ENCODE measurements around the gene ANKS1B.
"Not testable (repeated sequence)": the region's sequence is repeated elsewhere in the genome, so short reads cannot be mapped to it uniquely, and the experiment has no call there.

Gene ANKS1B

DNA sequence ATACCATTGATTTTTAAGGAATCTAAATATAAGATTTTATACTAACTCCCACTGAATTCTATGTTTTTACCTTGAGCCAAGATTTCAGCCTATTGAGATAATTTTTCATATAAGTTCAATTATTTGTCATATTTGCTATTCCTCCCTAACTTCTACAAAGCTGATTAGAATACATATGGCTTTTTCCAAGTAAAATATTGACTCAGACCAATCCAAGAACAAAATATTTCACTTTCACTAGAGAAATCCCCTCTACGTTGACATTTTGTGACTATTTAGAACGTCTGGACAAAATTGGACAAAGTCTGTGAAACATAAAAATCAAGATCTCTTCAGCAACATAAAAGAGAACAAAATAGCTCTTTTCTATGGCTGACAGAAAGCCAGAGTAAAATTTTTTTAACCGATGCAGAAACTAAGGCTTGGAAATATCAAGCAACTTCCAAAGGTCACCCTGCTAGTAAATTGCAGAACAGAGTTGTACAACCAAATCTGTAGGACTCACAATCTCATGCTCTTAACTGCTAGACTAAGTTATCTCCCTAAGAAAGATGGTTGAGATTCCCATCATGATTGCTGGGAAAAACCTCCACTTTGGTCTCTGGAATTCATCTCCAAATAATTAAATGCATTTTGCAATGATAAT is 219.1 kb downstream of the ANKS1B start:
- no peak for DNase-seq (ENCODE audit: low read depth, low spot score)

GRCh38 chr12:99759444-99759843 is 225.3 kb downstream of the ANKS1B start:
- DNase-seq (ENCODE audit: low read depth, low spot score), result no peak

- no peak for DNase-seq (ENCODE audit: low read depth, low spot score)
Observed at GRCh38 chr12:99758997-99759396, 225.7 kb downstream of the ANKS1B start.

DNA sequence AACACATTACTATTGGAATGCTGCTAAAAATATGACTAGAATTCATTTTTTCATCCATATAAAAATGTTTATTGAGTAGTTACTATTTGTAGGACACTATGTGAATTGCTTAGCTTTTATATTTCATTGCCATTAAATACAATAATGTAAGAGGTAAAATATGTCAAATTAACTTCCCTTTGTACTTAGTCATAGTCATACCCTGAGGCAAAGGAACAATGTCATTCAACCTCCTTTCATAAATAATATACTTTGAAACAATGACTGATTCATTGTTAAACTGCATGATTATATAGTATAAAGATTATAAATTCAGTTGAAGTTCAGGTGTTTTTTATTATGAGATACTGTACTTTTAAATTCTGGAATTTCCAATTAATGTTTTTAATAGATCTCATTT is 232.0 kb downstream of the ANKS1B start:
- no peak for DNase-seq (ENCODE audit: low read depth, low spot score)

DNA sequence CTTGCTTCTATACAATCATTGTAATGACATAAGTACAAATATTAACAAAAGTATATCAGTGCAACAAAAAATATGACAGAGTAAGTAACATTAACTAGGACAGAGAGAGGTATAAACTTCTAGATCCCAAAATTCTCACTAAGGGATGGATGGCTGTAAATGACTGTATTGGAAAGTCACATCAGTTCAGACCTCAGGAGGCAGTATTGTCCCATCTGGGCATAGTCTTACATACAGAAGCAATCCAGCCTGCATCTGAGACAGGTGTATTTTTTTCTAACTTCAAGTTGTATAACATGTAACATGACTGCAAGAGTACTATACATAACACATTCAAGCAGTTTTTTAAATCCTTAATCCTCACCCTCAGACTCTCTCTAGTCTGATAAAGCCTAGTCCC is 238.2 kb downstream of the ANKS1B start:
- no peak for DNase-seq (ENCODE audit: low read depth, low spot score)

- no peak for DNase-seq (ENCODE audit: low read depth, low spot score)
Observed at GRCh38 chr12:99745895-99746294, 238.8 kb downstream of the ANKS1B start.

GRCh38 chr12:99745121-99745520 is 239.6 kb downstream of the ANKS1B start:
- DNase-seq (ENCODE audit: low read depth, low spot score), result no peak

GRCh38 chr12:99736760-99737269 is 247.9 kb downstream of the ANKS1B start:
- DNase-seq (ENCODE audit: low read depth, low spot score), result no peak

DNA sequence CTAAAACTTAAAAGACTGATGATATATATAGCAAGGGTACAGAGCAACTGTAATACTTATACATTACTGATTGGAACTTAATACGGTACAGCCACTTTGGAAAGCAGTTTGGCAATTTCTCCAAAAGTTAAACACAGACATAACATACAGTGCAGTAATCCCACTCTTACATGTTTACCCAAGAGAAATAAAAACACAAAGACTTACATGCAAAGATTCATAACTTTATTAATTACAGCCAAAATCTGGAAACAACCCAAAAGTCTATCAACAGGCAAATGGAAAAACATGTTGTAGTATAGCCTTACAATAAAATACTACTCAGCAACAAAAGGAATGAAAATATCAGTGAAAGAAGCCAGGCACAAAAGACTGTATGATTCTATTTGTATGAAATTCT is 252.6 kb downstream of the ANKS1B start:
- no peak for DNase-seq (ENCODE audit: low read depth, low spot score)

DNA sequence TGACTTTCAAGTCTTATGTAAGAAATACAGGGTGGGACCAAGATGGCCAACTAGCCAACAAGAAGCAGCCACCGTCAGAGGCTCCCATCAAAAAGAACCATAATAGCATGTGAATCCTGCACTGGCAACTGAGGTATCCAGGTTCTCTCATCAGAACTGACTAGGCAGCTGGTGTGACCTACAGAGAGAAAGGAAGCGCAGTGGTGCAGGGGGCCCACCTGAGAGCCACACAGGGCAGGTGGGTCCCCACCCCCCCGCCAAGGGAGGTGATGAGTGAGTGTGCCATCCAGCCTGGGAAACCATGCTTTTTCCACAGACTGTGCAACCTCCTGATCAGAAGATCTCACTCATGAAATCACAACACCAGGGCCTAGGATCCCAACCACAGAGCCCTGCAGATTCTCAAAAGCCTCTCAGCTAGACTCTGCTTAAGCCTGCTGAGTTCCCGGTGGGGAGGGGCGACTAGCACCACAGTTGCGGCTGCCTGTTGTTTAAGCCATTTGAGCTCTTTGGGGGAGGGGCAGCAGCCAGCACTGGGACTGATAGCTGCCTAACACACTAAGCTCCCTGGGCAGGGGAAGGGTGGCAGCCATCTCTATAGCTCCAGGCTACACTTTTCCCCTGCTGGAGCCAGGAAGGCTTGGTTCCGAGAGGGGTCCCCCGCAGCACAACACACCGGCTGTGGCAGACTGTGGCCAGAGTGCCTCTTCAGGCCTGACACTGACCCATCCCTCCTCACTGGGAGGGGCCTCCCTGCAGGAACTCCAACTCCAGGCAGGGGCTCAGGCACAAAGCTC is 261.8 kb downstream of the ANKS1B start:
- no peak for DNase-seq (ENCODE audit: low read depth, low spot score)

DNA sequence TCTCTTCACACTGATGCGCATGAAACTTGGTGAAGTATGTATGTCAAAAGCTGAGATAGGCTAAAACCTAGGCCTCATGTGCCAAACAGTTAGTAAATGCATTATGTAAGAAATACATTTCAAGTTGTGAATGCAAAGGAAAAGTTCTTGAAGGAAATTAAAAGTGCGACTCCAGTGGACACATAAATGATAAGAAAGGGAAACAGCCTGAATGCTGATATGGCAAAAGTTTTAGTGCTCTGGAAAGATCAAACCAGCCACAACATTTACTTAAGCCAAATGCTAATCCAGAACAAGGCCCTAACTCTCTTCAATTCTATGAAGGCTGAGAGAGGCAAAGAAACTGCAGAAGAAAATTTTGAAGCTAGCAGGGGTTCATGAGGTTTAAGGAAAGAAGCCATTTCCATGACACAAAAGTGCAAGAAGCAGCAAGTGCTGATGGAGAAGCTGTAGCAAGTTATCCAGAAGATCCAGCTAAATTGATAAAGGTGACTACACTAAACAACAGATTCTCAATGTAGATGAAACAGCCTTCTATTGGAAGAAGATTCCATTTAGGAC is 262.9 kb downstream of the ANKS1B start:
- no peak for DNase-seq (ENCODE audit: low read depth, low spot score)

DNA sequence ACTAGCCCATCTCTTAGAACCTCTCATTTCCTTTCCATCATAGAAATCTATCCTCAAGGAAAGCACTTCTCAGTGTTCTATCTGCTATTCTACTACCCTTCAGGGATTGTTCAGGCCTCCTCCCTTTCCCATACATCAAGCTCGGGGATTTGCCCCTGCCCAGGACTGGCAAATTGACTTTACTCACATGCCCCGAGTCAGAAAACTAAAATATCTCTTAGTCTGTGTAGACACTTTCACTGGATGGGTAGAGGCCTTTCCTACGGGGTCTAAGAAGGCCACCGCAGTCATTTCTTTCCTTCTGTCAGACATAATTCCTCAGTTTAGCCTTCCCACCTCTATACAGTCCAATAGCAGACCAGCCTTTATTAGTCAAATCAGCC is 264.7 kb downstream of the ANKS1B start:
- DNase-seq (ENCODE audit: low read depth, low spot score), result not testable (repeated sequence)

DNA sequence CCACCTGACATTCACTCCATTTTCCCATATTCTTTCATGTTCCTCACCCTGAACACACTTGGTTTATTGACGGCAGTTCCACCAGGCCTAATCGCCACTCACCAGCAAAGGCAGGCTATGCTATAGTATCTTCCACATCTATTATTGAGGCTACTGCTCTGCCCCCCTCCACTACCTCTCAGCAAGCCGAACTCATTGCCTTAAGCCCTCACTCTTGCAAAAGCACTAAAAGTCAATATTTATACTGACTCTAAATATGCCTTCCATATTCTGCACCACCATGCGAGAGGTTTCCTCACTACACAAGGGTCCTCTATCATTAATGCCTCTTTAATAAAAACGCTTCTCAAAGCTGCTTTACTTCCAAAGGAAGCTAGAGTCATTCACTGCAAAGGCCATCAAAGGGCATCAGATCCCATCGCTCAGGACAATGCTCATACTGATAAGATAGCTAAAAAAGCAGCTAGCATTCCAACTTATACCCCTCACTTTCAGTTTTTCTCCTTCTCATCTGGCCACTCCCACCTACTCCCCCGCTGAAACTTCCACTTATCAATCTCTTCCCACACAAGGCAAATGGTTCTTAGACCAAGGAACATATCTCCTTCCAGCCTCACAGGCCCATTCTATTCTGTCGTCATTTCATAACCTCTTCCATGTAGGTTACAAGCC is 265.2 kb downstream of the ANKS1B start:
- DNase-seq (ENCODE audit: low read depth, low spot score), result not testable (repeated sequence)

DNA sequence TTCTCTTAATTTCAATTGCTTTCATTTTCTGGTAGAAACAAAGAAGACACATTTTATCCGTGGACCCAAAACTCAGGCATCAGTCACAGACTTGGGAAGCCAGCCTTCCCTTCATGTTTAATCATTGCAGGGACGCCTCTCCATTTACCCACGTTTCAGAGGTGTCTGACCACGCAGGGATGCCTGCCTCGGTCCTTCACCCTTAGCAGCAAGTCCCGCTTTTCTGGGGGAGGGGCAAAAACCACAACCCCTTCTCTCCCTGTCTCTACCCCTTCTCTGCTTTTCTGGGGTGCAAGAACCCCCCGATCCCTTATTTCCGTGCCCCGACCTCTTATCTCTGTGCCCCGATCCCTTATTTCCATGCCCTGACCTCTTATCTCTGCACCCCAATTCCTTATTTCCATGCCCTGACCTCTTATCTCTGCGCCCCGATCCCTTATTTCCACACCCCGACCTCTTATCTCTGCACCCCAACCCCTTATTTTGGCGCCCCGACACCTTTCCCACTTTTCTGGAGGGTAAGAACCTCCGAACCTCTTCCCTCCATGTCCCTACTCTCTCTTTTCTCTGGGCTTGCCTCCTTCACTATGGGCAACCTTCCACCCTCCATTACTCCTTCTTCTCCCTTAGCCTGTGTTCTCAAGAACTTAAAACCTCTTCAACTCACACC is 268.8 kb downstream of the ANKS1B start:
- DNase-seq (ENCODE audit: low read depth, low spot score), result not testable (repeated sequence)

DNA sequence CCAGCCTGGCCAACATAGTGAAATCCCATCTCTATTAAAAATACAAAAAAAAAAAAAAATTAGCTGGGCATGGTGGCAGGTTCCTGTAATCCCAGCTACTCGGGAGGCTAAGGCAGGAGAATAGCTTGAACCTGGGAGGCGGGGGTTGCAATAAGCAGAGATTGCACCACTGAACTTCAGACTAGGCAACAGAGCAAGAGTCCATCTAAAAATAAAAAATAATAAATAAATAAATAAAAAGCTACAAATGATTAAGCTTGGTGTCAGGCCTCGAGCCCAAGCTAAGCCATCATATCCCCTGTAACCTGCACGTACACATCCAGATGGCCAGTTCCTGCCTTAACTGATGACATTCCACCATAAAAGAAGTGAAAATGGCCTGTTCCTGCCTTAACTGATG is 269.8 kb downstream of the ANKS1B start:
- not testable (repeated sequence) for DNase-seq (ENCODE audit: low read depth, low spot score)

- DNase-seq (ENCODE audit: low read depth, low spot score), result no peak
Observed at GRCh38 chr12:99713946-99714520, 270.7 kb downstream of the ANKS1B start.

DNA sequence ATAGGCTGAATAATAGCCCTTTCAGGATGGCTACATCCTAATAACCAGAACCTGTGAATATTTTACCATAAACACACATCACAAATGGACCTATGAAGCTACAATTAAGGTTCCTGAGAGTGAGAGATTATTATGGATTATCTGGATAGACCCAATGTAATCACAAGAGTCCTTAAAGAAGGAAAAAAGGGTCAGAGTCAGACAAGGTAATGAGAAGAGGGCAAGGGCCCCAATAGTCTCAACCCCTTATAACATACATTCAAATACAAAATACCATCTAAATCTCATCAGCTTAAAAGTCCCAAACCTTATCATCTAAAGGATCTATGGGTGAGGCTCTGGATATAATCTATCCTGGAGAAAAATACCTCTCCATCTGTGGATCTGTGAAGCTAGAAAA is 272.5 kb downstream of the ANKS1B start:
- DNase-seq (ENCODE audit: low read depth, low spot score), result no peak

GRCh38 chr12:99711246-99711645 is 273.5 kb downstream of the ANKS1B start:
- no peak for DNase-seq (ENCODE audit: low read depth, low spot score)

GRCh38 chr12:99709619-99710018 is 275.1 kb downstream of the ANKS1B start:
- no peak for DNase-seq (ENCODE audit: low read depth, low spot score)

DNA sequence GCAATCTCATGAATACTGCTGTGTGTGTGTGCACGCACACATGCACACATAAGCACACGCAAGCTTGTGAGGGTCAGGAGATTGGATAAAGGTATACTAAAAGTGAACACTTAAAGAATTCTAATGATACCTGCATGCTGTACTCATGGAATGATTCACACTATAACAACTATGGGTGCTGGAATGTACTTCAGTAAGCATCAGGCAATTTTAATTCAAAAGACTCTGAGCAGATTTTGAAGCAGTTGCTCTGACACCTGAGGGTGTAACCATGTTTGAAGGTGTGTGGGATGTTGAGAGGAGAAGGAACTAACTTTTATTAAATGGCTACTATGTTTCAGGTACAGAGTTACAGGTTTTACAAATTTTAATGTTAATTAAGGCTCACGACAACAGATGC is 275.6 kb downstream of the ANKS1B start:
- DNase-seq (ENCODE audit: low read depth, low spot score), result no peak

DNA sequence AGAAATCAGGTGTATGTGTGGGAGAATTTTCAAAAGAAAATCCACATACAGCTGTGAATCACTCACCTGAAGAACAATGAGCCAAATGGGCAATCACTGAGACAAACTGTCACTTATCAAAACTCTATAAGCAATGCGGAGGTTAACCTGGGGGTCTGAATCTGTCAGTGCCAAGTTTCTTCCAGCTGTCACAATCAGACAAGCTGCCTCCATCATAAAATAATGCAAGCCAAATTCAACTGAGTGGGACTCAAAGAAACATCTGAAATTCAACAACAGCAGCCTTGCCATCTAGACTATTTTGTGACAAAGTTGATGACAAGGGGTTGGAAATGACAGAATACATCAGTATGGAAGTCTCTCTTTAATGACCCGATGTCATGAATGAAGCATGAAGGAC is 276.9 kb downstream of the ANKS1B start:
- DNase-seq (ENCODE audit: low read depth, low spot score), result no peak
